ENCODE measurements around the gene SRRM5.
"Not testable (repeated sequence)": the region's sequence is repeated elsewhere in the genome, so short reads cannot be mapped to it uniquely, and the experiment has no call there.

Gene SRRM5

DNA sequence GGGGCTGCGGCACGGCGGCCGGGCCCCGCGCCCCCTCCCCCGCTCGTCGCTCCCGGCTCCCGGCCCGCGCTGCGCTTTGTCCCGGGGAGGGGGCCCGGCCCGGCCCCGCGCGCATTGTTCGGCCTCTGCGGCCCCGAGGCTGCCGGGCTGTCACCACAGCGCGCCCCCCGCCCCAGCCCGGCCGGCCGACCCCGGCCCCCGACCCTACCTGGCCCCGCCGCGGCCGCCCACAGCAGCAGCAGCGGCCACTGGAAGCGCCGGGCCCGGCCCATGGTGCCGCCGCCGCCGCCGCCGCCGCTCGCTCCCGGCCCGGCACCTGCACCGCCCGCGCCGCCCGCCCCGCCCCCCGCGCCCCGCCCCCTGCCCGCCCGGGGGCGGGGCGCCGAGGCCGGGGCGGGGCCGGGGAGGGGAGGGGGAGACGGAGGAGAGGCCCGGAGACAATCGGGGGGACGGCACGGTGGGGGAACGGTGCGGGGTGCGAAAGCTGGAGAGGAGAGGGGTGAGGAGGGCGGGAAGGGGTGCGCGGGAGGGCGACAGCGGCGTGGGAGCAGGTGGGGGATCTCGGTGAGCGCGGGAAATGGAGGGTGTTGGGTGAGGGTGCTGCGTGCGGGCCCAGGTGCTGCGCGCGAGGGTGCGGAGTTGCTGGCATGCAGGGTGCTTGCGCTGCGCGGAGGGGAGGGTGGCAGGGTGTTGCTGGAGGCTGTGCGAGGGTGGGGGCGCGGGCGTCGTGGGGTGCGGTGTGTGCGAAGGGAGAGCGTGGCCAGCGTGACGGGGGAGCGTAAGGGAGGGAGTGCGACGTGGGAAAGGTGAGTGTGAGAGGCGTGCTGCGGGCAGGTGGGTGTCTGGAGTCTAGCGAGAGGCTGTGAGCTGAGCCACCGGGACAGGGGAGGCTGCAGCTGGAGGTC is 27.9 kb downstream of the SRRM5 start, which contains the start of gene CADM4:
Gene CADM4, minus strand, starts transcription at position 332 of the 905 bp plus-strand sequence. Its CDS starts 60 bp downstream, at position 272.
- DNase-seq, result no peak

- no peak for DNase-seq
Observed at GRCh38 chr19:43640424-43640757, 28.5 kb downstream of the SRRM5 start.

DNA sequence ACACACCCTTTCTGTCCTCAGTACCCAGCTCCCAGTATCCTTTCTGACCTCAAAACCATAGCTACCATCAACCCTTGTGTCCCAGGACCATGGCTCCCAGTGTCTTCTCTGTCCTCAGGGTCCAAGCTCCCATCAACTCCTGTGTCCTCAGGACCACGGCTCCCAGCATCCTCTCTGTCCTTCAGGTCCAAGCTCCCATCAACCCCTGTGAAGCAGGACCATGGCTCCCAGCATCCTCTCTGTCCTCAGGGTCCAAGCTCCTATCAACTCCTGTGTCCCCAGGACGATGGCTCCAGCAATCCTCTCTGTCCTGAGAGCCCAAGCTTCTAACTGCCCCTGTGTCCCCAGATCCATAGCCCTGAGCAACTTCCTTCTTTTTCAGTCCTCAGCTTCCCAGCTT is 29.4 kb downstream of the SRRM5 start:
- DNase-seq, result no peak

DNA sequence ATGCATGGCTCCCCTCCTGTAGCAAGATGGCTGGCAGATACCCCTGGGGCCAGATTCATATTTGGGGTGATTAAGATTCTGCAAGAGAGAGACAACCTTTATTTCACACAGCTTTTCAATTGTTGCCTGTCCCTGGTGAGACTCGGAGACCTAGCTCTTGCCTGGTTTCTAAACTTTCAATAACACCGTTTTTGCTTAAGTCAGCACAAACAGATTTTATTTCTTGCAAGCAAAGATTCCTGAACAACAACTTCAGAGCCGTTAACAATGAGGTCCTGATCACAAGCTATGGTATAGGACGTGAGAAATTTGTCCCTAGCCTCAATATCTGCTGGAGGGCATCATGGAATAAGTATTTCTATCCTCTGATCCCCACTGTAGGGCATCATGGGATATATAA is 30.6 kb downstream of the SRRM5 start:
- DNase-seq, result no peak

DNA sequence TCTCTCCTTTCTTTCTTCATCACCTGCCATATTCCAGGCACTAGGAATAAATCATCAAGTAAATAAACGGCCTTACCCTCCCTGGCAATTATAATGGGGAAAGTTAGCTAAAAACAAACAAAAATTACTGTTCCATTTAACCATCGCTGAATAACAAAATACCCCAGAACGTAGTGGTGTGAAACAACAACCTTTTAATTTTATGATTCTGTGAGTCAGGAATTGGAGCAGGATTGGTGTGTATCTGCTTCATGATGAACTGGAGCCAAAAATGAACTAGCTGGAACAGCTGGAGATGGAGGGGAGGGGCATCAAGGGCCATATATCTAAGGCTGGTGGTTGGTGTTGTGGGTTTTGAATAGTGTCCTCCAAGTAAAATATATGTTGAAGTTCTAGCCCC is 31.4 kb downstream of the SRRM5 start:
- no peak for DNase-seq

- no peak for DNase-seq
Observed at GRCh38 chr19:43644181-43644580, 32.3 kb downstream of the SRRM5 start.

GRCh38 chr19:43648633-43649032 is 36.7 kb downstream of the SRRM5 start:
- DNase-seq, result no peak

GRCh38 chr19:43649514-43649913 is 37.6 kb downstream of the SRRM5 start:
- DNase-seq, result no peak

GRCh38 chr19:43650276-43650675 is 38.4 kb downstream of the SRRM5 start:
- DNase-seq, result not testable (repeated sequence)

GRCh38 chr19:43651758-43652545 is 40.1 kb downstream of the SRRM5 start:
- no peak for DNase-seq

- DNase-seq, result no peak
Observed at GRCh38 chr19:43652546-43652874, 40.6 kb downstream of the SRRM5 start.

DNA sequence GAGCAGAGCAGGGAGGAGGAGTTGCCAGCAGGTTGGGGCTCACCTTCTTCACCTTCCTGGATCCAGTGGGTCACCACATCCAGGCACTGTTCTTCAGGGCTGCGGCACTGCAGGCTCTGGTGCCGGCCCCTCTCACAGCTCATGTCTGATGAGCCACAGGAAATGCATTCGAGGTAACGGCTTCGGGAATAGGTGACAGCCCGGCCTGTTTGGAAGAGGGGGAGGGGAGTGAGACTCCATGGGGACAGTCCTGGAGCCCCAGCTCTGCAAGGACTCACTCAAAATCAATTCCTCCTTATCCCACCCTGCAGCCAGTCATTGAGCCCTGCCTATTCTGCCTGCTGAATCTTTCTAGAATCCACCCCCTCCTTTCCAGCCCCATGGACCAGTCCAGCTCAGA is 44.5 kb downstream of the SRRM5 start:
- DNase-seq, result no peak

DNA sequence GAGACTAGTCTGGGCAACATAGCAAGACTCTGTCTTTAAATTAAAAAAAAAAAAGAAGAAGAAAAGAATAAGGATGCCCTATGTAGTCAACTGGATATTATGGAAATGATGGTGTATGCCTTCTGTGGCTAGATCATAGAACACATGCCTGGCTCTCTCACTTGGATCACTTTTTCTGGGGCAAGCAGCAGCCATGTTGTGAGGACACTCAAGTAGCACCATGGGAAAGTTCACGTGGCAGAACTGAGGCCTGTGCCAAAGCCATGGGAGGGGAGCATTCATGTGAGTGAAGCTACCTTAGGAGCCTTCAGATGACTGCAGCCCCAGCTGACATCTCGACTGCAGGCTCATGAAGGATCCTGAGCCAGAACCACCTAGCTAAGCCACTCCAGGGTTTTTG is 46.1 kb downstream of the SRRM5 start:
- no peak for DNase-seq

GRCh38 chr19:43658494-43658893 is 46.6 kb downstream of the SRRM5 start:
- DNase-seq, result no peak

- DNase-seq, result no peak
Observed at GRCh38 chr19:43660301-43660970, 48.5 kb downstream of the SRRM5 start.

DNA sequence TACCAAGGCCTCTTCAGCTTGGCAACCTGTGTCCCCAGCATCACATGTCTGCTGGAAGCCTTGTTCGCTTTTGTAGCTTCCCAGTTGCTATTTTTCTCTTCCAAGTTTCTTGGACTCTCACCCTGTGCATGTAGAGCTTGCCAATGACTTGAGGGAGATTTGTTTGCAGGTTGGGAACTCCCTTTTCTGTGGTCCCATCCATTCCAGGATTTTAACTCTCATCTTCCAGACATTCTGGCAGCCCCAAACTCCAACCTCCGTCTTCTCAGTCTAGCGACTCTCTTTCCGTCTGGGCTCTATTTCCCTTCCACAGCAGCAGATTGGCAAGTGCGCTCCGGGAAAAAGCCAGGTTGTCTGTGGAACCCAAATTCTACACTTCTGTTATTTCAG is 49.1 kb downstream of the SRRM5 start:
- DNase-seq, result no peak

DNA sequence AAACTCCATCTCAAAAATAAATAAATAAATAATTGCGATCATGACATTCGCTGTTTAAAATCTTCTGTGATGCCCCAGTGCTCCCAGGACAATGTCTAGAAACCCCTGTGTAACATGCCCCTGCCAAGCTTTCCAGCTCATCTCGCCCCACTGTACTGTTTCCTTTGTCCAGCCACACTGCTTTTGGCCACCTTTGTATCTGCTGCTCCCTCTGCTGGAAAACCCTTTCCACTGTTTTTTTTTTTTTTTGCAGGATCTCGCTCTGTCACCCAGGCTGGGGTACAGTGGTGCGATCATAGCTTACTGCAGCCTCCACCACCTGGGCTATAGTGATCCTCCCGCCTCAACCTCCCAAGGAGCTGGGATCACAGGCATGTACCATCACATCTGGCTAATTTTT is 50.6 kb downstream of the SRRM5 start:
- DNase-seq, result no peak

GRCh38 chr19:43664018-43664417 is 52.1 kb downstream of the SRRM5 start:
- no peak for DNase-seq

Measured in NCI-H187 treated with DMSO at 0.1 percent for 48 hours (cell line).